ENCODE data around the gene IL22RA1. TPM values are rescaled to one million over a fixed set of nuclear protein-coding genes. Genes with fewer than 3 reads are reported as not detected.

The IL22RA1 gene
- total RNA-seq, 4 donors from 2014 or later = 0.23 TPM; not detected in 3

- H3K9me3 ChIP-seq = no peaks in the 10 kb centered on the region
- H3K27me3 ChIP-seq = no peaks in the 10 kb centered on the region
- WGBS = no CpG with 5 or more reads among the region's 7 CpGs
- H3K36me3 ChIP-seq = peaks cover 0 to 41% (median 0%) of the 10 kb centered on the region in 4 donors
- peaks cover 28 to 55% (median 39%) of the 10 kb centered on the region in 4 donors for H3K4me1 ChIP-seq
- intact Hi-C loops (cut with DNase I) = no loop called here
- TF ChIP-seq, protein P1, sequence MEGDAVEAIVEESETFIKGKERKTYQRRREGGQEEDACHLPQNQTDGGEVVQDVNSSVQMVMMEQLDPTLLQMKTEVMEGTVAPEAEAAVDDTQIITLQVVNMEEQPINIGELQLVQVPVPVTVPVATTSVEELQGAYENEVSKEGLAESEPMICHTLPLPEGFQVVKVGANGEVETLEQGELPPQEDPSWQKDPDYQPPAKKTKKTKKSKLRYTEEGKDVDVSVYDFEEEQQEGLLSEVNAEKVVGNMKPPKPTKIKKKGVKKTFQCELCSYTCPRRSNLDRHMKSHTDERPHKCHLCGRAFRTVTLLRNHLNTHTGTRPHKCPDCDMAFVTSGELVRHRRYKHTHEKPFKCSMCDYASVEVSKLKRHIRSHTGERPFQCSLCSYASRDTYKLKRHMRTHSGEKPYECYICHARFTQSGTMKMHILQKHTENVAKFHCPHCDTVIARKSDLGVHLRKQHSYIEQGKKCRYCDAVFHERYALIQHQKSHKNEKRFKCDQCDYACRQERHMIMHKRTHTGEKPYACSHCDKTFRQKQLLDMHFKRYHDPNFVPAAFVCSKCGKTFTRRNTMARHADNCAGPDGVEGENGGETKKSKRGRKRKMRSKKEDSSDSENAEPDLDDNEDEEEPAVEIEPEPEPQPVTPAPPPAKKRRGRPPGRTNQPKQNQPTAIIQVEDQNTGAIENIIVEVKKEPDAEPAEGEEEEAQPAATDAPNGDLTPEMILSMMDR (IDR thresholded peaks at IDR 0.05) = no peak
- TF ChIP-seq POLR2AphosphoS5 (IDR thresholded peaks at IDR 0.05) = no peak
- TF ChIP-seq POLR2A (IDR thresholded peaks at IDR 0.05; ENCODE audit: low read depth) = no peak
- no peak for TF ChIP-seq EP300 (IDR thresholded peaks at IDR 0.05)
- no peak overlapping the region for H3K4me3 ChIP-seq
- no peak for DNase-seq (ENCODE audit: extremely low spot score)
- H3K27ac ChIP-seq (replicated peaks in 1 of 4) = peak overlapping the region in 2 of 4 donors; percentile 54 to 63
Observed at GRCh38 chr1:24104854-24105253, 38.1 kb downstream of the IL22RA1 start.

DNA sequence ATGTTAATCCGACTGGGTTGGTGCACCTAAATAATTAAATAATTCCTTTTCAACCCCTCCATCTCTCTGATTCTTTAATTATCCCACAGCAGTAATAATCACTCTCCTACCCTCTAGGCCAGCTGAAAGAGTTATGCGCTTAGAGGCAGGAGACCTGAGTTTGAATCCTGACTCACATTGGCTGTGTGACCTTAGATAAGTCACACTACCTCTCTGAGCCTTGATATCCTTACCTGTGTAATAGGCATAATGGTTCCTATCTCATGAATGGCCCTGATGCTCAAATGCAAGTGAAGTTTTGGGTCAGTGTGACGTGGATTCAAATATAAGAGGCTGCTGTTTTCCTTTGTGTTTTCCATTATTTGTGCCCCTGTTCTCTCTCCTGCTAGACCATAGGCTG is 39.1 kb downstream of the IL22RA1 start:
- Histone ChIP-seq H3K27ac (replicated peaks in 1 of 4) (peak overlapping the region in 2 of 4 donors; percentile 54 to 63), H3K9me3 (no peaks in the 10 kb centered on the region), H3K27me3 (no peaks in the 10 kb centered on the region), H3K4me3 (no peak overlapping the region), H3K4me1 (peaks cover 27 to 53% (median 34%) of the 10 kb centered on the region in 4 donors), H3K36me3 (peaks cover 0 to 41% (median 0%) of the 10 kb centered on the region in 4 donors)
- WGBS = 95% methylated on average over 3 of the region's 3 CpGs
- no peak for DNase-seq (ENCODE audit: extremely low spot score)
- intact Hi-C loops (cut with DNase I) = no loop called here
- TF ChIP-seq, protein P1 (IDR thresholded peaks at IDR 0.05) = no peak
- TF ChIP-seq POLR2A (IDR thresholded peaks at IDR 0.05; ENCODE audit: low read depth) = no peak
- no peak for TF ChIP-seq EP300 (IDR thresholded peaks at IDR 0.05)
- no peak for TF ChIP-seq POLR2AphosphoS5 (IDR thresholded peaks at IDR 0.05)

- WGBS = 64% methylated on average over 3 of the region's 3 CpGs
- H3K27me3 ChIP-seq = no peaks in the 10 kb centered on the region
- H3K36me3 ChIP-seq = peaks cover 0 to 41% (median 0%) of the 10 kb centered on the region in 4 donors
- H3K4me1 ChIP-seq = peaks cover 22 to 49% (median 30%) of the 10 kb centered on the region in 4 donors
- no peak overlapping the region for H3K4me3 ChIP-seq
- H3K9me3 ChIP-seq = no peaks in the 10 kb centered on the region
- H3K27ac ChIP-seq (replicated peaks in 1 of 4) = peak overlapping the region; percentile 53 to 71 (median 58)
- no peak for DNase-seq (ENCODE audit: extremely low spot score)
- TF ChIP-seq POLR2A (IDR thresholded peaks at IDR 0.05; ENCODE audit: low read depth) (no peak), EP300 (IDR thresholded peaks at IDR 0.05) (no peak), POLR2AphosphoS5 (IDR thresholded peaks at IDR 0.05) (no peak)
- TF ChIP-seq, protein P1 (IDR thresholded peaks at IDR 0.05) = no peak
- intact Hi-C loops (cut with DNase I) = no loop called here
Observed at GRCh38 chr1:24103408-24103807, 39.5 kb downstream of the IL22RA1 start.

DNA sequence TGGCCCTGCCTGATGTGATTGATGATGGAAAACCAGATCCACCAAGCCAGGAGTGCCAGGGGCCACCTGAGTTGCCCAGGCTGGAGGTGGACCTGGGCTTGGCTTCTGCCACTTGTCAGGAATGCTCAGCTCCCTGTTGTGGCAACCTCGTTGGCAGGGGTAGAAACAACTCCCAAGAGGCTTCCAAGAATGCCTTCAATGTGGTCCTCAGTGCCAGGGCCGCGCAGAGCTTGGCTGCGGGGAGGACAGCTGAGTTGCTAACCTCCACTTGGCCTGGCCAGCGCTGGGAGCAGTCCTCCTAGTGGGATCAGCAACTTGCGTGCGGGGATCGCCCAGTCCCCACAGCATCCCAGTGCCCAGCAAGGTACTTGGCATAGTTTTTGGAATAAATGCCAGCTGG is 40.0 kb downstream of the IL22RA1 start:
- TF ChIP-seq, protein P1 (IDR thresholded peaks at IDR 0.05) = no peak
- TF ChIP-seq POLR2A (IDR thresholded peaks at IDR 0.05; ENCODE audit: low read depth) (no peak), POLR2AphosphoS5 (IDR thresholded peaks at IDR 0.05) (peak in 1 of 2 donors; percentile 40), EP300 (IDR thresholded peaks at IDR 0.05) (no peak)
- Histone ChIP-seq H3K36me3 (peaks cover 0 to 37% (median 0%) of the 10 kb centered on the region in 4 donors), H3K9me3 (no peaks in the 10 kb centered on the region), H3K4me3 (no peak overlapping the region), H3K4me1 (peaks cover 18 to 44% (median 27%) of the 10 kb centered on the region in 4 donors), H3K27ac (replicated peaks in 1 of 4) (peak overlapping the region; percentile 53 to 71 (median 58)), H3K27me3 (no peaks in the 10 kb centered on the region)
- intact Hi-C loops (cut with DNase I) = no loop called here
- WGBS = 96% methylated on average over 5 of the region's 8 CpGs
- no peak for DNase-seq (ENCODE audit: extremely low spot score)

Data from esophagus muscularis mucosa (tissue), 4 donors.